ENCODE data around the gene MPDU1. TPM values are rescaled to one million over a fixed set of nuclear protein-coding genes. Genes with fewer than 3 reads are reported as not detected.
A peak's percentile ranks its signal among the peaks of the same experiment; 100 is the strongest.
"Not testable (repeated sequence)": the region's sequence is repeated elsewhere in the genome, so short reads cannot be mapped to it uniquely, and the experiment has no call there.

The MPDU1 gene
- total and polyA plus RNA-seq, 5 experiments from 2014 or later, result 25.6 to 48.9 (median 33.9) TPM

DNA sequence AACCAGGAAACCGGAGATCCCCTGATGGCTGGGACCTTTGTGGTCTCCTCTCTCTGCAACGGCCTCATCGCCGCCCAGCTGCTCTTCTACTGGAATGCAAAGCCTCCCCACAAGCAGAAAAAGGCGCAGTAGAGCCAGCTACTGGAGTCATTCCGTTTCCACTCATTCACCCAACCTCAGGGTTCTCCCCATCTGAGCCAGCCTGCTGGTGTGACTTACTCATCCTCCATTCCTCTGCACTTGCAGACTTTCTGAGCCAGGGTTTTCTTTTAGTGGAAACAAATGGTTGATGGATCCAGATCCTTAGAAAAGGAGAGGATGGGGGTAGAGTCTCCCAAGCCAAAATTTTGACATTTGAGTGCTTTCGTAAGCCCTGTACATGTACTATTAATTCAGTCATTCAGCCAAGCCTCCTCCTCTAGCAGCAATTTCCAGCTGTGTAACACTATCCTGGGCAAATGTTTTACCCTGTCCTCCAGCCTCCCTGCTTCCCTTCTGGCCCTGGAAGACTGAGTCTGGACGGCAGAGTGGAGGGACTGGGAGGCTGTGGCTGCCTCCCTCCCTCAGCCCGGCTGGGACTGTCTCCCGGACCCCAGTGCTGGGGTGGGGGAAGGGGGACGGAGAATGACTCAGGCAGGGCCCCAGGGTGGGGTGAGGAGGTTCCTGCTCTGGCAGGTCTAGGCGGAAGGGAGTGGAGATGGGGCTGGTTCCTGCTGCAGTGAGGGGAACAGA lies 3.9 kb downstream of the MPDU1 start:
- H3K36me3 Mint-ChIP-seq, result peaks cover 0 to 31% (median 2%) of the 10 kb centered on the region in 3 donors
- peak overlapping the region in 1 of 10 donors; percentile 2 for H3K4me3 Mint-ChIP-seq
- DNase-seq (no peak), ATAC-seq (no peak)
- H3K27ac Mint-ChIP-seq, result peak overlapping the region in 3 of 10 donors; percentile 8 to 76 (median 22)
- POLR2A ChIA-PET, result interaction anchor here (0.8 to 2.8 kb wide), 3 partner anchors 13 to 103 kb away, joined by 3 to 12 read pairs (median 4); partner anchors contain the start of gene POLR2A
- no peaks in the 10 kb centered on the region for H3K9me3 Mint-ChIP-seq
- no peaks in the 10 kb centered on the region for H3K27me3 Mint-ChIP-seq
- H3K4me1 Mint-ChIP-seq, result peaks cover 11 to 31% (median 28%) of the 10 kb centered on the region in 4 donors

- Mint-ChIP-seq H3K27me3 (no peaks in the 10 kb centered on the region), H3K27ac (peak overlapping the region in 1 of 10 donors; percentile 38), H3K9me3 (no peaks in the 10 kb centered on the region), H3K4me3 (no peak overlapping the region), H3K4me1 (peaks cover 9 to 24% (median 22%) of the 10 kb centered on the region in 4 donors), H3K36me3 (peaks cover 0 to 42% (median 4%) of the 10 kb centered on the region in 3 donors)
- POLR2A ChIA-PET, result interaction anchor here (0.7 to 2.8 kb wide), 12 partner anchors 8 to 430 kb away, joined by 3 to 12 read pairs (median 5); partner anchors contain the start of genes FXR2 and TP53
- peak in 1 of 2 donors; percentile 2 for ATAC-seq
- DNase-seq, result no peak
Measured at GRCh38 chr17:7588553-7589203, 5.0 kb downstream of the MPDU1 start.

- peaks cover 6 to 19% (median 17%) of the 10 kb centered on the region in 4 donors for H3K4me1 Mint-ChIP-seq
- DNase-seq, result peak; percentile 53 to 84 (median 65)
- no peaks in the 10 kb centered on the region for H3K9me3 Mint-ChIP-seq
- peak; percentile 91 to 92 for ATAC-seq
- no peaks in the 10 kb centered on the region for H3K27me3 Mint-ChIP-seq
- peak overlapping the region in 5 of 10 donors; percentile 17 to 69 (median 56) for H3K27ac Mint-ChIP-seq
- peaks cover 0 to 48% (median 10%) of the 10 kb centered on the region in 3 donors for H3K36me3 Mint-ChIP-seq
- POLR2A ChIA-PET, result interaction anchor here (0.6 to 2.8 kb wide), 14 partner anchors 8 to 430 kb away, joined by 3 to 12 read pairs (median 4); partner anchors contain the start of genes FXR2 and TP53
- no peak overlapping the region for H3K4me3 Mint-ChIP-seq
Measured at GRCh38 chr17:7589204-7589868, 5.7 kb downstream of the MPDU1 start.

- POLR2A ChIA-PET, result interaction anchor here (0.6 to 2.8 kb wide), 12 partner anchors 9 to 234 kb away, joined by 3 to 12 read pairs (median 5); partner anchors contain the start of genes FXR2 and TP53
- ATAC-seq (peak in 1 of 2 donors; percentile 18), DNase-seq (no peak)
- peaks cover 2 to 13% (median 9%) of the 10 kb centered on the region in 4 donors for H3K4me1 Mint-ChIP-seq
- H3K36me3 Mint-ChIP-seq, result peaks cover 0 to 53% (median 13%) of the 10 kb centered on the region in 3 donors
- no peaks in the 10 kb centered on the region for H3K9me3 Mint-ChIP-seq
- no peak within 1 kb of the TSS for H3K4me3 Mint-ChIP-seq
- no peaks in the 10 kb centered on the region for H3K27me3 Mint-ChIP-seq
- H3K27ac Mint-ChIP-seq, result peak within 1 kb of the TSS in 7 of 10 donors; percentile 11 to 80 (median 43)
Measured at GRCh38 chr17:7589891-7590691, 6.4 kb downstream of the MPDU1 start, which contains the start of gene SOX15. Gene SOX15, minus strand, starts transcription at chr17:7590094. Its CDS starts 418 bp downstream, at chr17:7589676.

DNA sequence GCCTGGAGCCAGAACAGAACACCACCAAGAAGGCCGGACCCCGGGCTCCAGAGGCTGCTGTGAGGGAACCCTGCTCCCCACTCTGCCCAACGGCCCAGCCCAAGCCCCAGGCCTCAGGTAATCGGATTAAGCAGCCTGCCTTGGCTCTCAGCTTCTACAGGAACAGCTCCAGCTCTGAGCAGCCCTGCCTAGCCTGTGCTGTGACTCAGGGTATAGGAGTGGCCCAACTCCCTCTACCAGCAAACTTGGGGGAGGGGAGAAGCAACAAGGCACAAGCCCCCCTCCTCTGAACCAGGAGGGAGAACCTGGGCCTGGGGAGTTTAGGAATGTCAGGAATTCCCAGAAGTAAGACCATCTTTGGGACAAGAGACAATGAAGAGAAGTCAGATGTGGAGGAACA lies 7.1 kb downstream of the MPDU1 start:
- POLR2A ChIA-PET, result no interaction called here
- no peak for DNase-seq
- H3K36me3 Mint-ChIP-seq, result peaks cover 0 to 60% (median 17%) of the 10 kb centered on the region in 3 donors
- peaks cover 2 to 8% (median 6%) of the 10 kb centered on the region in 4 donors for H3K4me1 Mint-ChIP-seq
- H3K9me3 Mint-ChIP-seq, result no peaks in the 10 kb centered on the region
- H3K27me3 Mint-ChIP-seq, result no peaks in the 10 kb centered on the region
- ATAC-seq, result no peak
- no peak overlapping the region for H3K4me3 Mint-ChIP-seq
- H3K27ac Mint-ChIP-seq, result peak overlapping the region in 4 of 10 donors; percentile 11 to 80 (median 50)

DNA sequence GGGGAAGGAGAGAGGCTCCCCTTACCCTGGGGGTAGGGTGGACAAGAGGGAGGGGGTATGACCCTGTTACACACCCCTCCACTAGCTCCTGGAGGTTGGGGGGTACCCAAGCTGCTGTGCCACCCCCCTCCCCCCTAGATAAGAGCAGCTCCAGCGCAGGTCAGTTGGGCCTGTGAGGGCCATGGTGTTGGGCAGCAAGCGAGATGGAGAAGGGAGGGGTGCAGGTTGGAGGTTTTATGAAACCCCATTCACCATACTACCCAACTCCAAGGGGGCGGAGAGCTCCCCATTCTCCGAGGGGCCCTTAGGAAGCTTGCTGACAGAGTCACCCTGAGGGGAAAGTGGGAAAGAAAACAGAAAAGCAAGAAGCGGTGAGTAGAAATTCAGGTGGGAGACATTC lies 7.9 kb downstream of the MPDU1 start:
- Mint-ChIP-seq H3K4me1 (peaks cover 2 to 7% (median 5%) of the 10 kb centered on the region in 4 donors), H3K36me3 (peaks cover 0 to 68% (median 20%) of the 10 kb centered on the region in 3 donors), H3K4me3 (no peak overlapping the region), H3K9me3 (no peaks in the 10 kb centered on the region), H3K27ac (peak overlapping the region in 1 of 10 donors; percentile 76), H3K27me3 (no peaks in the 10 kb centered on the region)
- no peak for ATAC-seq
- no peak for DNase-seq
- POLR2A ChIA-PET, result no interaction called here

DNA sequence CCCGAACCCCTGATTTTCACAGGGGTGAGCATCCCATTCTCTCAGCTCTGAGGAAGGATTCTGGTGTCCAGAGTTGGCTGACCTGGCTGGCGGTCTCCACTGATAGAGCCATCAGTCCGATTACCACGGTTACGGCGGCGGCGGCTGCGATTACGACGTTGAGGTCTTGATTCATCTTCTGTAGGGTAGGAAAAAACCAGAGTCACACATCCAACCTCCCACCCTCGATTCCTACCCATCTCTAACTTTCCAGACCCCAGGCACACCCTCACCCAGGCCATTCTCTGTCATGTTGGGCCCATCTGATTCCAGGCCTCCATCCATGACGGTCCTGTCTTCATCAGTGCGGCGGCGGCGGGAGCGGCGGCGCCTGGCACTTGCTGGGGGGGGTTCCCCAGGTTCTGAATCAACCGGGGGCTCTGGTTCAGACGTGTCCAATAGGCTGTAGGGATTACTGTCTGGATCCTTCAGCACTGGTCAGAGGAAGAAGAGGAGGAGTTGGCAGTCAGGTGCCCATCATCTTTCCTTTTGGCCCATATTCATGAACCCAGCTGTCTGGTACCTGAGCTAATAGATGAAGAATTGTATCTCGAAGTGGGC lies 8.9 kb downstream of the MPDU1 start:
- Mint-ChIP-seq H3K36me3 (peaks cover 0 to 72% (median 23%) of the 10 kb centered on the region in 3 donors), H3K4me3 (no peak overlapping the region), H3K27me3 (no peaks in the 10 kb centered on the region), H3K27ac (no peak overlapping the region), H3K9me3 (no peaks in the 10 kb centered on the region), H3K4me1 (peaks cover under 1 to 7% (median 3%) of the 10 kb centered on the region in 4 donors)
- DNase-seq (no peak), ATAC-seq (no peak)
- POLR2A ChIA-PET, result no interaction called here

DNA sequence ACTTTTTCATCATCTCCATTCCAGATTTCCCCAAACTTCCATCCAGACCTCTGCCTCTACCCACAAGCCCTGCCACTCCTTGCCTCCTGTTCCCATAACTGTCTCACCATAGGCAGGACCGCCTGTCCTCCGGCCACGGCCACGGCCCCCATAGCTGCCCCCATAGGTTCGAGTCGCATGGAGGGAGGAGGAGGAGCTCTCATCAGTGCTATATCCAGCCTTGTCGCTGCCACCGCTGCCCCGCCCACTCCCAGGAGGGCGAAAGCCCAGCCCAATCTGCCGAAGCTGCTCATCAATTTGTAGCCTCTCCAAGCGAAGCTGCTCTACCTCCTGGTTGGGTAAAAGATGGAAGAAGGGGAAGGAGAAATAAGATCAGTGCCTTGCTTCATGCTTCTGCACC lies 9.6 kb downstream of the MPDU1 start:
- peaks cover 0 to 6% (median under 1%) of the 10 kb centered on the region in 4 donors for H3K4me1 Mint-ChIP-seq
- no peaks in the 10 kb centered on the region for H3K9me3 Mint-ChIP-seq
- DNase-seq (no peak), ATAC-seq (no peak)
- peak overlapping the region in 2 of 10 donors; percentile 0 to 18 for H3K27ac Mint-ChIP-seq
- H3K4me3 Mint-ChIP-seq, result no peak overlapping the region
- POLR2A ChIA-PET, result no interaction called here
- H3K36me3 Mint-ChIP-seq, result peaks cover 0 to 70% (median 23%) of the 10 kb centered on the region in 3 donors
- H3K27me3 Mint-ChIP-seq, result no peaks in the 10 kb centered on the region

GRCh38 chr17:7597561-7597960 lies 13.9 kb downstream of the MPDU1 start:
- H3K9me3 Mint-ChIP-seq, DNase-seq, POLR2A ChIA-PET, H3K4me1 Mint-ChIP-seq, H3K27ac Mint-ChIP-seq, H3K4me3 Mint-ChIP-seq, H3K27me3 Mint-ChIP-seq, ATAC-seq: not testable (repeated sequence)
- H3K36me3 Mint-ChIP-seq, result peaks cover 0 to 91% (median 36%) of the 10 kb centered on the region in 3 donors

GRCh38 chr17:7606280-7606679 lies 22.6 kb downstream of the MPDU1 start:
- Mint-ChIP-seq H3K27ac (peak overlapping the region in 5 of 10 donors; percentile 12 to 55 (median 46)), H3K36me3 (peaks cover 0 to 60% (median 27%) of the 10 kb centered on the region in 3 donors)

GRCh38 chr17:7610641-7611040 lies 27.0 kb downstream of the MPDU1 start:
- H3K9me3 Mint-ChIP-seq, result no peaks in the 10 kb centered on the region
- peaks cover 0 to 24% (median 4%) of the 10 kb centered on the region in 3 donors for H3K36me3 Mint-ChIP-seq
- H3K4me1 Mint-ChIP-seq, result peaks cover 30 to 61% (median 52%) of the 10 kb centered on the region in 4 donors
- DNase-seq (no peak), ATAC-seq (no peak)
- POLR2A ChIA-PET, result interaction anchor here (0.9 kb wide), 1 partner anchor 10 kb away, joined by 3 read pairs; no protein-coding TSS in a partner anchor
- peak overlapping the region in 4 of 10 donors; percentile 7 to 22 (median 11) for H3K4me3 Mint-ChIP-seq
- no peaks in the 10 kb centered on the region for H3K27me3 Mint-ChIP-seq
- peak overlapping the region in 4 of 10 donors; percentile 22 to 43 (median 37) for H3K27ac Mint-ChIP-seq

More at GRCh38 chr17:7606280-7606679, 22.6 kb downstream of the MPDU1 start:
- H3K9me3 Mint-ChIP-seq, result no peaks in the 10 kb centered on the region
- ATAC-seq (no peak), DNase-seq (no peak)
- no peaks in the 10 kb centered on the region for H3K27me3 Mint-ChIP-seq
- POLR2A ChIA-PET, result no interaction called here
- peaks cover 15 to 34% (median 24%) of the 10 kb centered on the region in 4 donors for H3K4me1 Mint-ChIP-seq
- peak overlapping the region in 1 of 10 donors; percentile 1 for H3K4me3 Mint-ChIP-seq

Data from naive thymus-derived CD8-positive, alpha-beta T cell (primary cell).